Endothelial cell of hepatic sinusoid (primary cell): Measurements from ENCODE around the gene HMHB1.

ENCODE experiments used
- in situ Hi-C: cut with HindIII; loops from 2 replicates; pipeline ENCODE4 v1.10.0; 2017; ENCODE audit warnings: low sequenced_read_pairs

Gene HMHB1

GRCh38 chr5:143812085-143812705 lies at the start of gene HMHB1:
TSS of gene HMHB1 (plus strand) at chr5:143812161.
- in situ Hi-C loops, result loop anchor here (25.0 kb wide), 1 partner anchor 400 kb away; the partner anchor contains the start of gene NR3C1

GRCh38 chr5:143762636-143763220 lies 49.2 kb upstream of the HMHB1 start:
- in situ Hi-C loops, result no loop called here

DNA sequence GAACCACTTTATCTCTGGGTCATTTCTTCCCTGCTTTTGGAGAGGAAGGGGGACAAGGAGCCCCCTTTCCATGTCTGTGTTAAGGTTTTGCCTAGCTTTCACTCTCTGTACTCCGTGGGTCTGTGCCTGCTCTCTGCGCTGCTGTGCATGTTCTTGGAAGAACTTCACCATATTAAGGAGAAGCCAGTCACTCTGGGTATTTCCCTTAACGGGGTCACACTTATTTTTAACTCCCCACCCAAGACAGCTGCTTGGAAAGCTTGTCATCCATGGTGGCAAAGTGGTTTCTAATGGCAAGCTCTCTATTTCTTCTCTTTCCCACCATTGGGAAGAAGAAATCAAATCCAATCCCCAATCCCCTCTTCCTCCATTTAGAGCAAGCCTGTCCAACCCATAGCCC lies 44.8 kb upstream of the HMHB1 start:
- in situ Hi-C loops, result no loop called here

GRCh38 chr5:143769026-143769786 lies 42.8 kb upstream of the HMHB1 start:
- in situ Hi-C loops, result no loop called here

GRCh38 chr5:143770450-143770849 lies 41.5 kb upstream of the HMHB1 start:
- in situ Hi-C loops, result loop anchor here (5.0 kb wide), 1 partner anchor 43 kb away; no protein-coding TSS in a partner anchor

GRCh38 chr5:143771189-143771588 lies 40.8 kb upstream of the HMHB1 start:
- in situ Hi-C loops, result loop anchor here (5.0 kb wide), 1 partner anchor 44 kb away; no protein-coding TSS in a partner anchor

DNA sequence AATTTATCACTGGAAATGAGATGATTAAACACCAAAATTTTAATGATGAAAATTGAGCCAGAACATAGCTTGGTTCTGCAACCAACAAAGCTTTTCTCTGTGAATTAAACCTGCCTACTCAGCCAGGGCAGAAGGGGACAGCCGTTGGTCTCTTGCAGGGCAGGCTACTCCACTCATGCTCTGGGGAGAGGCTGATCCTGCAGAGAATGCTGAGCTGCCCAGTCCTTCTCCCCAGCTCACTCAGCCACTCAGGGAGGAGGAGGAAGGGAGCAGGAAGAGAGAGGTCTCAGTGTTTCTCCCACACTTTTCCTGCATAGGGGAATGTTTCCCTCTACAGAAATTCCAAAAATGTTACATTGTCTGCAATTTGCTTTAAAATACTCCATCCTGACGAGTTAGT lies 40.4 kb upstream of the HMHB1 start:
- in situ Hi-C loops, result loop anchor here (5.0 kb wide), 1 partner anchor 44 kb away; no protein-coding TSS in a partner anchor

GRCh38 chr5:143772621-143773020 lies 39.3 kb upstream of the HMHB1 start:
- in situ Hi-C loops, result loop anchor here (5.0 kb wide), 1 partner anchor 45 kb away; no protein-coding TSS in a partner anchor

- in situ Hi-C loops, result no loop called here
These were observed 36.7 kb upstream of the HMHB1 start for GRCh38 chr5:143775258-143775657.

- in situ Hi-C loops, result no loop called here
These were observed 35.0 kb upstream of the HMHB1 start for GRCh38 chr5:143776951-143777350.

GRCh38 chr5:143779506-143779905 lies 32.5 kb upstream of the HMHB1 start:
- in situ Hi-C loops, result no loop called here

DNA sequence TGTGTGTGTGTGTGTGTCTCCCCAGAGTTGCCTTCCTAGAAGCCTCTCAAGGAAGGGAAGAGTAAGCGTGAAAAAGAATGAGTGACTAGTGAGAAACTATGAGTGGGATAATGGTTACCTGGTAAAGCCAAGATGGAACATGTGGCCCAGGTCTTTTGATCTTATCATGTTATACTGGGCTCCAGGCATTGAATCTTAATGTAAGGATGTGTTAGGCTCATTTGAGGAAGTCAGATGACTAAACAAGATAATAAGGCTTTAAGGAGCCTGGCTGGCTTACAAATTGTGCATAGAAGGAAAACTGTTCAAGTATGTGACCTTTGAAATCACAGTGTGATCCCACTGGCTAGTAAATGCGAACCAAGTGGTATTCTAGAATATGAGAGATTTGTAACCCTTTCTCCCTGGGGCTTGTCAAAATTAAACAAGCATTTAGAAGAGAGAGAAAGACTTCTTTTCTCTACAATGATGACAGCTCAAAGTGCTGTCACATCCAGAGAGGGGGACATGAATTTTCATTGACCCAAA lies 29.9 kb upstream of the HMHB1 start:
- in situ Hi-C loops, result no loop called here

- in situ Hi-C loops, result no loop called here
These were observed 29.2 kb upstream of the HMHB1 start for GRCh38 chr5:143782588-143783386.

DNA sequence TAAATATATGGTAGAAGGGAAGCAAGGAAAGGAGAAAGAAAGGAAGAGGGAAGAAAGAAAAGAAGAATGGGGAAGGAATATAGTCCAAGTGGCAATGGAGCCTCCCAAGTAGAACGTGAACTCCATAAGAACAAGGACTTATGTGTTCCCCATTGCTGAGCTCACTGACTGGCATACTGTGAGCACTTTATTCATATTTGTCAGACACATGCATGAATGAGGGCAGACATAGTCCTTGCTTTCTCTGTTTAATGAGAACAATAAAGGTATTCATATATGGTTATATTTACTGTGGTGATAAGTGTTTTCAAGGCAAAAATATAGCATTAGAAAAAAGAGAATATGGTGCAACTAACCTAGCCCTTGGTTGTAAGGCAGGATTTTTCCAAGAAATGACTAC lies 23.6 kb upstream of the HMHB1 start:
- in situ Hi-C loops, result no loop called here

- in situ Hi-C loops, result no loop called here
These were observed 21.4 kb upstream of the HMHB1 start for GRCh38 chr5:143790457-143791112.

GRCh38 chr5:143791848-143792731 lies 19.9 kb upstream of the HMHB1 start:
- in situ Hi-C loops, result no loop called here

- in situ Hi-C loops, result no loop called here
These were observed 18.7 kb upstream of the HMHB1 start for GRCh38 chr5:143793249-143793648.

DNA sequence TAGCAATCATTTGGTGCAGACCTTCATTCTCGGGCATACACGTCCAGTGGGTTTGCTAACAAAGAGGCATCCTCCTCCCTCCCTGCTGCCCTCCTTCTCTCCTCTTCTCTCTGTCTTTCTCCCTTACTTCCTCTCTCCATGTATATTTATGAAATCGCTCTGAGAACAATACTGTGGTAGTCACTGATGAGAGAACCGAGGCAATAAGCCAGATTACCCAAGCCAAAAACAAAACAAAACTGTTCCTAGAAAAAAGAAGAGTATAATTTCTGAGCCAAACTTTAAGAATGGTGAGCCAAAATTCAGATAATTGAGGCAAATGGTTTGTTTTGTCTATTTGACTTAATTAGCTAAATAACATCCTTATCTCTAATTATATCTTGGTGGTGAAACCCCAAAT lies 15.8 kb upstream of the HMHB1 start:
- in situ Hi-C loops, result no loop called here

DNA sequence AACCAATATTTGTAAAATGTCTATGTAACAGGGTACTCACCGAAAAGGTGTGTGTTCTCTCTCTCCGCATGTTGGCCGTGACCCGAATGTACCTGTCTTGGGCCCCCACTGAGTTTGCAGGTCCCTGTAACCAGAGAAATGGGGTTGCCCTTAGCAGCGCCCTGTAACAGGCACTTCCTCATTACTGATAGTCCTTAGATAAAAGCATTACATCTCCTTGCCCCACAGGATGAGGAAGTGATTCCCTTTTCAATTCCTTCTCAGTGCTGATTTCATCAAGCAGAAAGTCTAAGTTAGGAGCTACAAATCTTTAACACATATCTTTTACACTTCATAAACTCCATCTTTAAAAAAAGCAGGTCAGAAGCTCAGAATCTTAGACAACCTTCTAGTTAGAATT lies 15.2 kb upstream of the HMHB1 start:
- in situ Hi-C loops, result no loop called here
